T-helper 1 cell treated with Interleukin-12 subunit alpha and Interleukin-12 subunit beta and Interleukin-4 antibody, amounts not matched to agents 30 μg/mL and 1 μg/mL, for 36 hours (primary cell): ENCODE measurements around the gene UBALD2.
"Not testable (repeated sequence)": the region's sequence is repeated elsewhere in the genome, so short reads cannot be mapped to it uniquely, and the experiment has no call there.

Source experiments
- H3K27ac Mint-ChIP-seq: one replicate; pipeline ENCODE4 v1.8.0; 2021; ENCODE audit warnings: mild to moderate bottlenecking, mixed read lengths
- H3K27me3 Mint-ChIP-seq: one replicate; pipeline ENCODE4 v1.8.0; 2021; ENCODE audit warnings: low read depth, mixed read lengths
- H3K36me3 Mint-ChIP-seq: one replicate; pipeline ENCODE4 v1.8.0; 2021; ENCODE audit warnings: low read depth, mixed read lengths
- H3K4me1 Mint-ChIP-seq: one replicate; pipeline ENCODE4 v1.8.0; 2021; ENCODE audit warnings: low read depth, mixed read lengths
- H3K4me3 Mint-ChIP-seq: one replicate; pipeline ENCODE4 v1.8.0; 2021; ENCODE audit warnings: mild to moderate bottlenecking, moderate library complexity, mixed read lengths
- H3K9me3 Mint-ChIP-seq: one replicate; pipeline ENCODE4 v1.8.0; 2021; ENCODE audit warnings: mixed read lengths

Gene UBALD2

DNA sequence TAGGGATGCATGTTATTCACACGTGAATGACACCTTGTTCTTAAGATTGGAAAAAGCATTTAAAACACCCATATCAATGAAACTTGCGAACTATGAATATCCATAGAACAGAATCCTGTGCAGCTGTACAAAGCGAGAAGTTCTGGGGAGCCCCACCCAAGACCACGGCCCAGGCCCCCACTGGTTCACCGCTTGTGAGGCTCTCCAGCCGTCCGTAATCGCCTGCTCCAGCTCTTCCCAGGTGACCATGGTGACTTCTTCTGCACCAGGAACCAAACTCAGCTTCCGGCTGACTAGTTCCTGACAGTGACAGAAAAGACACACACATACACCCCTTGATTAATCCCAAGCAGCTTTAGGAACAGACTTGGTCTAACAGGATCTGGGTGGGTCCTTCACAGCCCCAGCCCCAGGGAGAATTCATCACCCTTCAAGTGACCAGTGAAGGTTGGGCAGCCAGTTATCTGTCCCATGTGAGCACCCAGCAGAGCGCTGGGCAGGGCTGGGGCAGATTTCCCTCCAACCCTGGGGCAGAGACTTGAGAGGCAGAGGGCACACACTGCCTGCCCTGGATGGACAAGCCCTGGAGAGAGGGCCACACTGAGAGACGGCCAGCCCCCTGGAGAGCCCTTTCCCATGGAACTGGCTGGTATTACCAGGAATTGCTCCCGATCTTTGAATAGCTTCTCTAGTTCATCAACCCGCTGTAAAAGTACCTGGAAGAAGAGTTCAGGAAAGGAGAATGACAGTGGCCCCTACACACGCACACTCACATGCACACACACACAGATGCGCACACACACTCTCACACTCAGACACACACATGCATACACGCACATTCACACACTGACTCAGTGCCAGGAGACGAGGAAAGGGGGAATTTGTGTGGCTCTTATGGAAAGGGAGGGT is 39.3 kb downstream of the UBALD2 start:
- H3K4me1 Mint-ChIP-seq = peaks cover 1% of the 10 kb centered on the region
- H3K27ac Mint-ChIP-seq = no peak overlapping the region
- H3K4me3 Mint-ChIP-seq = no peak overlapping the region
- H3K36me3 Mint-ChIP-seq = peaks cover 2% of the 10 kb centered on the region
- H3K27me3 Mint-ChIP-seq = no peaks in the 10 kb centered on the region
- no peaks in the 10 kb centered on the region for H3K9me3 Mint-ChIP-seq

DNA sequence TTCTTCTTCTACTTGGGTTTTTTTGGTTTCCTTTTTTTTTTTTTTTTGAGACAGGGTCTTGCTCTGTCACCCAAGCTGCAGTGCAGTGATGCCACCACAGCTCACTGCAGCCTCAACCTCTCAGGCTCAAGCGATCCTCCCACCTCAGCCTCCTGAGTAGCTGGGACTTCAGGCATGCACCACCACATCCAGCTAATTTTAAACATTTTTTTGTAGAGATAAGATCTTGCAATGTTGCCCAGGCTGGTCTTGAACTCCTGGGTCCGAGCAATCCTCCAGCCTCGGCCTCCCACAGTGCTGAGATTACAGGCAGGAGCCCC is 39.9 kb downstream of the UBALD2 start:
- not testable (repeated sequence) for H3K9me3 Mint-ChIP-seq, H3K27ac Mint-ChIP-seq, H3K36me3 Mint-ChIP-seq, H3K4me3 Mint-ChIP-seq, H3K4me1 Mint-ChIP-seq, H3K27me3 Mint-ChIP-seq

DNA sequence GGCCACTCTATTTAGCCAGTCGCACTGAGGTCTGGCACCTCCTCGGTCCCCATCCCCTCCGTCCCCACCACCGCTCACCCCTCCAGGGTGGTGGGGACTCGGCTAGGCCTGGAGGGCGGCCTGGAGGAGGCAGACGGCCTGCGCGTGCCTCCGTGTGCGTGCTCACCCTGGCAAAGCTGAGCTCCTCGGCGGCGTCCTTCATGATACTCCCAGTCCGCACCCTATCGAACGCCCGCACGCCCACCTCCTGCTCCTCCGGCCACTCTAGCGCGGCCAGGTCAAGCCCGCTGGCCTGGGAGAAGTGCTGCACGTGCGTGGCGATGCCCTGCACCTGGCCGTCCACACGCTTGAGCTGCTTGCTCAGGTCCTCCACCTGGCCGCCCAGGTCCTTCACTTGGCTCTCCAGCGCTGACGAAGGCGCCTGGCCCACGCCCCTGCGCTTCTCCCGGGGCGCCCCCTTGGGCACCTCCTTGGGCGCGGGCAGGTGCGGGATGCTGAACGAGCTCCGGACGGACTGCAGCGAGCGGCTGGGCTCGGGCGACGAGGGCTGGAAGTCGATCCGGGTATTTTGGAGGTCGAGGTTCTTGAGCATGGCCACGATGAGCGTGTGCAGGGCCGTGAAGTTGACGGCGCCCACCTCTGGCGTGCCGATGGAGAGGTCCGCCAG is 42.3 kb downstream of the UBALD2 start:
- H3K4me3 Mint-ChIP-seq = no peak overlapping the region
- no peaks in the 10 kb centered on the region for H3K9me3 Mint-ChIP-seq
- peaks cover 1% of the 10 kb centered on the region for H3K4me1 Mint-ChIP-seq
- no peaks in the 10 kb centered on the region for H3K27me3 Mint-ChIP-seq
- peaks cover 6% of the 10 kb centered on the region for H3K36me3 Mint-ChIP-seq
- H3K27ac Mint-ChIP-seq = no peak overlapping the region

DNA sequence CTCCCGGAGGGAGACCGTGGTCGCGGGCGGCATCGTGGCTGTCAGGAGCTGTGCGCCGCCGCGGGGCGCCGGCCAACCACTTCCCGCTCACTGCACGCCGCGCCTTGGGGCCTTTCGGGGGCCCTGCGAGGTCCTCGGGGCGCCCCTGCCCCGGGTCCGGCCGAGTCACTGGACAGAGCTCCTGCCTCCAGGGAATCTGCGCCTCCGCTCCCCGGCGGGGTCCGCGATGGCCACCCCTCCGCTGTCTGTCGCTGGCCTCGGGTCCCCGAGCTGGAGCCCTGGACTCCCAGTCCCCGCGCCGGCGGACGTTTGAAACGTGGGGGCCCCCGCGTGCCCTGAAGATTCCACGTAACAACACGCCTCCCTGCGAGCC is 42.8 kb downstream of the UBALD2 start, which contains the start of gene QRICH2:
QRICH2 (minus strand) TSS at position 311 of the 373 bp plus-strand sequence; CDS start at position 33, 278 bp downstream.
- H3K4me1 Mint-ChIP-seq = peaks cover 1% of the 10 kb centered on the region
- no peak within 1 kb of the TSS for H3K27ac Mint-ChIP-seq
- H3K4me3 Mint-ChIP-seq = no peak within 1 kb of the TSS
- H3K9me3 Mint-ChIP-seq = no peaks in the 10 kb centered on the region
- H3K27me3 Mint-ChIP-seq = no peaks in the 10 kb centered on the region
- peaks cover 8% of the 10 kb centered on the region for H3K36me3 Mint-ChIP-seq

DNA sequence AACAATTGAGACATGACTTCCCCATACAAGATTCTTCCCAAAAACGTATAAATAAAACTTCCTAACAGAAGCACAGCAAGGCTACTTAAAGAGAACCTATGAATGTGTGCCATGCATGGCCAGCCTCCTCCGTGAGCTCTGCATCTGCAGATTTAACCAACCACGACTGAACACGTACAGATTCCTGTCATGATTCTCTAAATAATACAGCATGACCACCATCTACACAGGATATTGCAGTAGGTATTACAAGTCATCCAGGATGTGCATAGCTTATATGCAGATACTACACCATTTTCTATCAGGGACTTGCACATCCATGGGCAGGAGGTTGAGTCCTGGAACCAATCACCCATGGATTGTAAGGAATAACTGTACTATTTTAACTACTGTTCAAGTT is 44.3 kb downstream of the UBALD2 start:
- H3K9me3 Mint-ChIP-seq = no peaks in the 10 kb centered on the region

DNA sequence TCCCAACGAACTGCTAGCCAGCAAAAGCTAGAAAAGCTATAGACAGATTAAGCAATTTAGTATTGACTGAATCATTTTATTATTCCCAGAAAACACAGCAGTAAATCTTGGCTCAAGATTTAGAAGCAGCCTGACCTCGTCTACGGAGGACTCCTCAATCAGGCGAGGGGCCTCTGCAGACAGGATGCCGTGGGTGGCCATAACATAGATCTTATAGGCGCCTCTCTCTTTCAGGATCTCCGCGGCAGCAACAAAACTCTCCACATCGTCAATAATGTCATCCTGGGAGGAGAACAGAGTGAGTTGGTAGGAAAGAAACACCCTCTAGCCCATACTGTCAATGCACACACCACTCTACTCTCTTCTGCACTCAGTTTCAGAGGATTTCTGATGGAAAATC is 47.6 kb downstream of the UBALD2 start:
- Mint-ChIP-seq H3K9me3 (no peaks in the 10 kb centered on the region), H3K27me3 (no peaks in the 10 kb centered on the region), H3K4me1 (peaks cover 3% of the 10 kb centered on the region), H3K27ac (no peak overlapping the region), H3K4me3 (no peak overlapping the region), H3K36me3 (peaks cover 22% of the 10 kb centered on the region)

More for the DNA sequence above, 44.3 kb downstream of the UBALD2 start:
- Mint-ChIP-seq H3K4me3 (no peak overlapping the region), H3K36me3 (peaks cover 18% of the 10 kb centered on the region), H3K4me1 (no peaks in the 10 kb centered on the region), H3K27me3 (no peaks in the 10 kb centered on the region), H3K27ac (no peak overlapping the region)

DNA sequence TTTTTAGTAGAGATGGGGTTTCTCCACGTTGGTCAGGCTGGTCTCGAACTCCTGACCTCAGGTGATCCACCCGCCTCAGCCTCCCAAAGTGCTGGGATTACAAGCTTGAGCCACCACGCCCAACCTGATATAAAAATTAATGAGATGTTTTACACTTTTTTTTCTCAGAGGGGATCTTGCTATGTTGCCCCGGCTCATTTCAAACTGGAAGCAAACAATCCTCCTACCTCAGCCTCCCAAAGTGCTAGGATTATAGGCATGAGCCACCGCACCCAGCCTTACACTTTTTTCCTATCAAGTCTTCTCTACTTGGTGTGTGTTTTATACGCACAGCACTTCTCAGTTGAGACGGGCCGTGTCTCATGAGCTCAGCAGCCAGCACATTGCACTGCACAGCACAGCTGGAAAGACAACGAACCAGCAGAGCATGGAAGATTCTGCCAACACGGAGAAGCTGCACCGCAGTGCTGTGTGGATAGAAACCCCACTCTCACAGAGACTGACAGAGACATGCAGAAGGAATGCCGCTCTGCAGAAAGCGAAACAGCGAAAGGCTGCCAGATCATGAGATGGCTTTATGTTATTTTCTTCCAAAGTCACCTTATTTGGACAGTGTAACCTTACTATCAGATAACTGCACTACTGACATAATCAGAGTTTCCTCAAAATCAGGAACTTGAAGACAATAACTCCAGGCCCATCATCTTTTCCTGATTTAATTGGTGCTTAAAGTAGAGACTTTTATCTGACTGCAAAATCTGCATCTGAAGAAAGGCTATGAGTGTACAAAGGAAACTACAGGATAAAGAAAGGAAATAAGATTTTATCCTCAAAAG is 49.5 kb downstream of the UBALD2 start:
- Mint-ChIP-seq H3K4me3 (no peak overlapping the region), H3K4me1 (peaks cover 3% of the 10 kb centered on the region), H3K27me3 (no peaks in the 10 kb centered on the region), H3K36me3 (peaks cover 24% of the 10 kb centered on the region), H3K27ac (no peak overlapping the region), H3K9me3 (no peaks in the 10 kb centered on the region)

DNA sequence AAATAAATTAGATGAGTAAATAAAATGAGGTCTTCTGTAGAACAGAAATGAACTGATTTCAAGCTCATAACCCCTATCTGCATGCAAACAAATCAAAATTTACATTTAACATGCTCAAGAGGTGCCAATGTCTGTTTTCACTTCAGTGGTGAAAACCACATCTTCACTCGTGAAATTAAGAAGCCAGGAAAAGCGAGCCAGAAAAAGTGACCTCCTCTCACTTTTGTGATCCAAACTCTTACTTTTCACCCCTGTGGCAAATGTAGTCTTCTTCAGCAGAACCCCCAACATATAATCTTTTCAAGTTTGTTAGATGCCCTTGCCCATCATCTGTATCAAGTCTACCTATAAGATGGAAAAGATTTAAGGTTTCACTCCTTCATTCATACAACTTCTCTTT is 52.4 kb downstream of the UBALD2 start:
- Mint-ChIP-seq H3K36me3 (peaks cover 26% of the 10 kb centered on the region), H3K4me1 (peaks cover 3% of the 10 kb centered on the region), H3K27ac (no peak overlapping the region), H3K27me3 (no peaks in the 10 kb centered on the region), H3K4me3 (no peak overlapping the region), H3K9me3 (no peaks in the 10 kb centered on the region)

DNA sequence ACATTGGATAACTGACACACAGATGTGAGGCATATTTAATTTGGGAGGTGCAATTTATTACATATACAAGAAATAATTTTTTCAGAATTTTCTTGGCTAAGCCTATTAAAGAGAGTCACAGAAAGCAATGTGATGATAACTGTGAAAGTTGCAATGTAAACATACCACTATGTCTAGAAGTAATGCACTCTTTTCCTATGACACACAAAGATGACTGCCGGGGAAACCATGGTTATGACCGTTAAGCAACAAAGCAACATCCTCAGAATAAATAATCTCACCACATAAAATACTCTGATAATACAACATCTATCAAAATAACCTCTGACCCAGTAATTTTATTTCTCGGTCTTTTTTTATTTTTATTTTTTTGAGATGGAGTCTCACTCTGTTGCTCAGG is 53.4 kb downstream of the UBALD2 start:
- Mint-ChIP-seq H3K4me1 (peaks cover 3% of the 10 kb centered on the region), H3K36me3 (peaks cover 21% of the 10 kb centered on the region), H3K27me3 (no peaks in the 10 kb centered on the region), H3K4me3 (no peak overlapping the region), H3K27ac (no peak overlapping the region), H3K9me3 (no peaks in the 10 kb centered on the region)
